ENCODE data around the gene PIGO.

PIGO gene

DNA sequence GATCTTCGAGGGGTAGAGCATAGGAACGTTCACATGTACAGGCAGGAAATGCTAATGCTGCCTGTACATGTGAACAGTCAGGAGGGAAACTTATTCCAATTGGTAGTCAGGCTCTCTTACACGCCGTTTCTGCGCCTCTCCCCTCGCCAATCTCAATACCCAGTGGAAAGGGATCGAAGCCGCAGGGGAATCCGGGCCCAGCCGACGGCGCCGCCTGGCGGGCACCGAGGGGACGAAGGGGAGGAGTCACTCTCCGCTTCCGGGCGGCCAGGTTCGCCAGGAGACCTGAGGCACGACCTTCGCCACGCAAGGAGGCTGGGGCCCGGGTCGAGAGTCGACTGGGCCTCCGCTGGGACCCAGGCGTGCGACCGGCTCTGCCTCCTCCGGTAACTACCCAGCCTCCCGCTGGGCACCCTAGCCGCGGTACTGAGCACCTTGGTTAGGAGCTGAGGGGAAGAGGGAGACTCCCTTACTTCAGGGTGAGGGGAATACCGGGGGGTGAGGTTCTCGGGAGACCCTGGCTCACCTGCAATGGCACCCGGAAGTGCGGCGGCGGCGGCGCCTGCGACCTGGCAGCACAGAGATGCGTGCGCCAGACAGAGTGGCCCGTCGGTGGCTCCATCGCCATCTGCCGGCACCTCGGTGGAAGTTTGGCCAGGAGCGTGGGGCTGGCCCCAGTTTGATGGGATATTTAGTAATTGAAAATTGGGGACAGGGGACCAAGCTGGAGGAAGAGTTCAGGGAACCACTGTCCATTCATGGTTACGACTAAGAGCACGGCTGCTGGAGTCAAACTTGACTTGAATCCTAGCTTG is at the start of gene PIGO:
TSS of gene PIGO (minus strand) at position 557 of the 815 bp plus-strand sequence. CDS start 1,026 bp downstream, outside the sequence.
- peak; percentile 90 for DNase-seq (ENCODE audit: low spot score)

DNA sequence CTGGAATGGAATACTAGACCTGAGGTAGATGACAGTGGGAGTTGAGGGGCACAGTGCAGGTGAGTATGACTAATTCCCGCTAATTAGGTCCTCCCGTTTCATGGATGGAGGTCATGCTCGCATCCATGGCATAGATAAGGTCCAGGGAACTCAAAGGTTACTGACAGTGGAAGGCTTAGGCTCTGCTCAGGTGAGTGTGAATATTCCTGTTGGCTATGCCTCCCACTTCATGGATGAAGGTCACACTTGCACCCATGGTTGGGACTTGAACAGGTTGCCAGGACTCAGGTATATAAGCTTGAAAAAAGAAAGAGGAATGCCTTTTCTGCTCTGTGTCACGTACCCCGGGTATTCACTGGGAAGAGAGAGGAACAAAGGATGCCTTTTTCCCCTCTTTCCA is 45.6 kb upstream of the PIGO start:
- DNase-seq (ENCODE audit: low spot score), result no peak

DNA sequence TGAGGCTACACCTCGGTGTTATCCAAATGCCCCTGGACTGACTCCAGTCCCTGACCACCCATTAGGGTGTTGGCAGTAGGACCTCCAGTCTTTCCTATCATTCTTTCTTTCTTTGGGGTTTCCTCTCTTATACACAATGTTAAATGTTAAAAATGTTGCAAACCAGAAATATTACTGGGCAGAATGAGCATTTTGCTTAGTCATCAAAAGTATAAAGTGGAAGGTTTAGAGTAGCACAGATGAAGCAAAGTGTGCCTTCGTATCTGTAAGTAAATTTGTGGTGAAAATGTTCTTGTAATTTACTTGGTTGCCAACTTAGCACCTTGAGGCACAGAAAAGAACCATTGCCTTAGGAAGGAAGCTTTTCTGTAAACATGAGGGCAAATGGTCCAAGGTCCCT is 43.7 kb upstream of the PIGO start:
- DNase-seq (ENCODE audit: low spot score), result no peak

DNA sequence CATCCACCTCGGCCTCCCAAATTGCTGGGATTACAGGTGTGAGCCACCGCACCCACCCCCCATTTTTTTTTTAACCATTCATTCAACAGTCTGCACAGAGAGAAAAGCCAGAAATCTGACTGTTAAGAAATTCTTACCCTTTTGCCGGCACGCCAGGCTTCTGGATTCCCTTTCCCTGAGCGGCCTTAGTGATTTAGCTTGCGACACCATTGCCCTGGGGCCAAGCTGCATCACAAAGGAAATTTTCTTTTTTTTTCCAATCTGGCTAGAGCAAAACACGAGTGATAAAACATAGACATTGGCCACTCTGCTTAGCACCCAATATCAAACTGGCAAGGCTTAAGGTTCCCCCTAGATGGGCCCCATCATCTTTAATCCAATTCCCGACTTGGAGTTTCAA is 40.5 kb upstream of the PIGO start:
- DNase-seq (ENCODE audit: low spot score), result no peak

DNA sequence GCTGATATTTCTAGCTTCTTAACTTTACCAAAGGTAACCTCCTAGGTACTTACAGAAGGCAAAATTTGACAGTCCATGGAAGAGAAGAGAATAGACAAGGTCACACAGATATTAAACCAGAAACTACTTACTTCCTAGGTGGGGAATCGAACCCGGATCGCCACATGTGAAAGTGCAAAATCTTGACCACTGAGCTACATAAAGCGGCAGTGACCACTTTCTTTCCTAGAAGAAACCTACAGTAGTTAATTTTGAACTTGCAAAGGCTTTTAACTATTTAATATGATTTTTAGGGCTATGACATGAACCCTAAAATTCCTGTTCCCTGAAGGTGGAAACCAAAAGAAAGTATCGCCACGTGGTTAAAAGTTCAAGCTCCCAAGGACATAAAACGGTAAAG is 39.6 kb upstream of the PIGO start:
- no peak for DNase-seq (ENCODE audit: low spot score)

DNA sequence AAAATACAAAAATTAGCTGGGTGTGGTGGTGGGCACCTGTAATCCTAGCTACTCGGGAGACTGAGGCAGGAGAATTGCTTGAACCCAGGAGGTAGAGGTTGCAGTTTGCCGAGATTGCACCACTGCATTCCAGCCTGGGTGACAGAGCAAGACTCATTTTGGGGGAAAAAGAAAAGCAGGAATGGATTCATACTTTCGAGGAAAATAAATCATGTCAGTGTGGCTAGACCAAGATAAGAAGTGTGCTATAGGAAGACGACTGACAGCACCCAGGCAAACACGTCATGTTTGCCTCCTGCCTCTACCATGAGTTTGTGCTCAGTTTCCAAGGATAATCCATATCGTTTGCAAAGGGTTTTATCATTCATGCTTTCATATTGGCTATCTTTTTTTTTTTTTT is 38.5 kb upstream of the PIGO start:
- no peak for DNase-seq (ENCODE audit: low spot score)

DNA sequence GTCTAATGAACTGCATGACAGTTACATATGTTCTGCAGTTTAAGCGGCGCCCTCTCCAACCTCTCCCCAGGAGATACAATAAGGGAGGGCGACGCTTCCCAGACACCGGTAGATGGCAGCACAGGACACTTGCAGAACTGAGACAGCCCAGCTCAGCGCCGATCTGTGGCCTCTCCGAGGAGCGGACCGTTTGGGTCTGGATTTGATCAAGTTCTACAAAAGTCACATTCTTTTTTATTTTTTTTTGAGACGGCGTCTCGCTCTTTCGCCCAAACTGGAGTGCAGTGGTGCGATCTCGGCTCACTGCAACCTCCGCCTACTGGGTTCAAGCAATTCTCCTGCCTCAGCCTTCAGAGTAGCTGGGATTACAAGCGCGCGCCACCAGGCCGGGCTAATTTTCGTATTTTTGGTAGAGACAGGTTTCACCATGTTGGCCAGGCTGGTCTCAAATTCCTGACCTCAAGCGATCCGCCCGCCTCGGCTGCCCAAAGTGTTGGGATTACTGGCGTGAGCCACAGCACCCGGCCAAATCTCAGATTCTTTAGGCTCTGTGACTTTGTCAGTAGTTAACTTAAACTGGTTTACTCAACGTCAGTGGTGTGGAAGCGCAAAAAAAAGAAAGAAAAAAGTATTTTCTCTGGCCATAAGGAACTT is 20.6 kb upstream of the PIGO start:
- DNase-seq (ENCODE audit: low spot score), result peak; percentile 92

DNA sequence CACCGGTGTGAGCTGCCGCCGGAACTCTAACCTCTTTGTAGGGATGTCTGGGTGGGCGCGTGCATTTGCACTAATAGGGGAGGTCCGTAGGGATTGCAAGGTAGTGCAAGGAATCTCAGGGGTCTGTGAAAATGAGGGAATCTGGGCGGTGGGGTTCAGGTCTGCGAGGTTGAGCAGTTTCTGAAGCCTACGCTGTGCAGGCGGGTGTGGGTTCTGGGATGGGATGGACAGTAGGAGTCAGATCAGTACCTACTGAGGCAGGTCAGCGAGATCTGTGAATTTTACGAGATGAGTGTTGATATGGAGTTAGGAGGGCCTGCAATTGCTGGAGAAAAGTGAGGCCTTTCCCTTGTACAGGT is 20.1 kb upstream of the PIGO start:
- DNase-seq (ENCODE audit: low spot score), result no peak

DNA sequence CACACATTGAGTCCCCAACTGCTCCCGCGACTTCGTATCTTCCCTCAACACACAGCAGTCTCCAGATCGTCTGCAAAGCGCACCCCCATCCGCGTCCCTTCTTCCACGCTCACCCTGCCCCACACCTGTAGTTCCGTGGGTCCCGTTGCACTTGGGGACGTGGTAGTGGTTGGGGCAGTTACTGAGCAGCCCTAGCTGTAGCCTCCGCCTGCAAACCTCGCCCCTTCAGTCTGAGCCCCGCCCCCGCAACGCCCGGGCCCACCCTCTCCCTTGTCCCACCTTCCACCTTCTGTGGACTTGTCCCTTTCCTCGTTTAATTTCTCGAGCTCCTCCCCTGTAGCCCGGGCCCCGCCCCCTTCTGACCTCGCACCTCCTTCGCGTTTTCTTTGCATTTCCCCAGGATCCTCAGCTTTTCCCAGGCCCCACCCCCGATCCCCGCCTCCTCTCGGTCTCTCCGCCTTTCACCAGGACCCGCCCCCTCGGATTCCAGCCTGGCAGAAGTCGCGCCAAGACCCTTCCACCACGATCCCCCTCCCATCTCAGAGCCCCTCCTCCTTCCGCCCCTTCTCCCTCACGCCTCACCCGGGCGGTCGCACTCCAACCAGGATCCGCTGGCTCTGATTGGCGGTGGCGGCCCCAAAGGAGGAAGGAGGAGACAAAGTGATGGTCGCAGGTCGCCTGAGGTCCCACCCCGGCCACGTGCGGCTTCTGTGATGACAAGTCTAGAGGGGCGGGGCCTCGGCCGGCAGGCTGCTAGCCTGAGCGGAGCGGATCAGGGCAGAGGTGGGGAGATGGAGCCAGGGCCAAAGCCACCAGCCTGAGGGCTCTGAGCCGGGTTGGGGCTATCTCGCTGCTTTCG is 19.5 kb upstream of the PIGO start, which contains the start of gene ATOSB:
TSS of gene ATOSB (minus strand) at position 183 of the 859 bp plus-strand sequence. CDS start 7,588 bp downstream, outside the sequence.
- peak; percentile 93 for DNase-seq (ENCODE audit: low spot score)

DNA sequence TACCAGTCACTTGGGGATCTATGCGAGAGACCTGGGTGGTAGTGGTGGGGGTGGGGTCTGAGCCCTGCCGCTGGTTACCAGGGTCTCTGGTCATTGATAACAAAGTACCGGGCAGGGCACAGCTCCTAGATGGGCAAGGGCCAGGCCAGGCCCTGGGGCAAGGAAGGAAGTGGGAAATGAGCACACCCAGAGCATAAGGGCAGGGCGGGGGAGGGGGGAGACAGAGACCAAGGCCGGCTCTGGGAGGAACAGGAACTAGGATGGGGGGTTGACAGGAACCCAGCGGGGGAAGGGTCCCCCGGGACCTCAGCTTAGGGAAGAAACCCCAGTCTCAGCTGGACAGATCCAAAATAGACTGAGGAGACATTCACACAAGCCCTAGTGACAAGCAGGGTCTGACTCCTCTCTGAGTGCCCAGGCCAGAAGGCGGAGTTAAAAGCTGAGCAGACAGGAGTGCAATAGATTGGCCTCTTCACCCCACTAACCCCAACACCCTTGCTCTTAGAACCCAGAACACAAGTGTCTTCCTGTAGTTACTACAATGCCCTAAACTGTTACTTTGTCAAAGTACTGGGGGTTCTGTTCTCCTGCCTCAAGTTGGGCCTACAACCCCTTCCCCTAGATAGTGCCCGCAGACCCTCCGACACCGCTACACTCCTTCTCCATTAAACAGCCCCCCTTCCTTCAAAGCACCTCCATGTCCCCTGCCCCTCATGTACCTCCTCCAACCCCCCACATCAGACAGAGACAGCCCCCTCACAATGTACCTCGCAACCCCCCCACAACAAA is 18.6 kb upstream of the PIGO start:
- peak; percentile 50 for DNase-seq (ENCODE audit: low spot score)

DNA sequence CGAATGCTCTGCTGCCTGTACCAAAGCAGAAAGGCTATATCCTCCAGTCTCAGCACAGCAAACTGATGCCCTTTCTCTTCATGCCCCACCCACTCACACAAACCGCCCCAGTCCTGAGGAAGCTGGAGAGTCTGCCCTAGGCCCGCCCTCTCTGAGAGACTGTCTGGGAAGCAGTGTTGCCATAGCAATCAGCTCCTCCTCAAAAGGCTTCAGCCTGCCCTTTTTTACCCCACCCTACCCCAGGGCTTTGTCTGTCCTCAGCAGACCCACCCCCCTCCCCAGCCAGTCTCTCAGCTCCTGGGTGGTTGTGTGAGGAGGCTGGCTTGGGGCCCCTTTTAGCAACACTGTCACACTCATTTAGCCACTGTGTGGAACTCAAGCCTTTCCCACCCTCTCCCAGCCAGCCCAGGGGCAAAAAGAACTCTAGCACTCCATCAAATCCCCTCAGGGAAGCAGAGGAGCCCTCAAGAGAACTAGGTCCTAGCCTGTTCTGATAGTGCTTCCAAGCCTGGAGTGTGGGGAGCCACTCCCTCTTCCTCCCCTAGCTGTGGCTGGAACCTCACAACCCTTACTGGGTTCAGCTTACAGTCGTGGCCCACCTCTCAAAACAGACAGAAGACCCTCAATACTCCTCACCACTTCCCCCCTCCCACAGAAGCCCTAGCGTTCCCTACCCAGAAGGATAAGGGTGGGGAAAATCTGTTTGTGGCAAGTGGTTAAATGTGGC is 17.9 kb upstream of the PIGO start:
- peak; percentile 94 for DNase-seq (ENCODE audit: low spot score)

DNA sequence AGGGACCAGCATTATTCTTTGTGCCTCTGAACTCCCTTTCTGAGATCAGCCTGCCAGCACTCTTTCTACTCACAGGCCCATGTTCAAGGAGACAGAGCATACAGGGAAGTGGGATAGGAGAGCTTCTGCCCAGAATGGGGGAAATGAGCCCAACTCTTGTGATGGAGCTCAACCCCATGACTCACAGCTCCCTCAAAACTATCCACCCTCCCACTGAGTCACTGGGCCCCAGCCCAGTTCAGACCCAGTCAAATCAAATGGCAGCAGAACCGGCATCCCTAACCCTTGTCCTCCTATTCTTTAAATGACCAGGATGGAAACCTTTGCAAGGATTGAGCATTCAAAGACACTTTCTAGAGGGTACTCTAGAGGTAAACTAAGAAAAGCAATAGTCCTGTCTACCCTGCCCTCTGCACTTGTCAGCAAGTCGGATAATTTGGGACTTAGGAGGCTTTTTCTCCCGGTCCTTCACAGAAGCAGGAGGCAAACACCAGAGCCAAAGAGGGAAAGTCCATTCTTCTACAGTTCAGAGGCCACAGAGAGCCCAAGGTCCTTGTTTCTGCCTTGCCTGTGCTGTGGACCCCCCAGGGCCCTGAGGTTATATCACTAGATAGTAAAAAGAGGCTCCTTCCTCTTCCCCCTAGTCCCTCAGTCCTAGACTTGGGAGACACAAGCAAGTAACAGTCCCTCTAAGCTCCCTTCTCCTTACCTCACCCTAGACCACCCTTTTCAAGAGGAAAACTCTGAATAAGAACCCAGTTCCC is 16.0 kb upstream of the PIGO start:
- DNase-seq (ENCODE audit: low spot score), result peak; percentile 54

DNA sequence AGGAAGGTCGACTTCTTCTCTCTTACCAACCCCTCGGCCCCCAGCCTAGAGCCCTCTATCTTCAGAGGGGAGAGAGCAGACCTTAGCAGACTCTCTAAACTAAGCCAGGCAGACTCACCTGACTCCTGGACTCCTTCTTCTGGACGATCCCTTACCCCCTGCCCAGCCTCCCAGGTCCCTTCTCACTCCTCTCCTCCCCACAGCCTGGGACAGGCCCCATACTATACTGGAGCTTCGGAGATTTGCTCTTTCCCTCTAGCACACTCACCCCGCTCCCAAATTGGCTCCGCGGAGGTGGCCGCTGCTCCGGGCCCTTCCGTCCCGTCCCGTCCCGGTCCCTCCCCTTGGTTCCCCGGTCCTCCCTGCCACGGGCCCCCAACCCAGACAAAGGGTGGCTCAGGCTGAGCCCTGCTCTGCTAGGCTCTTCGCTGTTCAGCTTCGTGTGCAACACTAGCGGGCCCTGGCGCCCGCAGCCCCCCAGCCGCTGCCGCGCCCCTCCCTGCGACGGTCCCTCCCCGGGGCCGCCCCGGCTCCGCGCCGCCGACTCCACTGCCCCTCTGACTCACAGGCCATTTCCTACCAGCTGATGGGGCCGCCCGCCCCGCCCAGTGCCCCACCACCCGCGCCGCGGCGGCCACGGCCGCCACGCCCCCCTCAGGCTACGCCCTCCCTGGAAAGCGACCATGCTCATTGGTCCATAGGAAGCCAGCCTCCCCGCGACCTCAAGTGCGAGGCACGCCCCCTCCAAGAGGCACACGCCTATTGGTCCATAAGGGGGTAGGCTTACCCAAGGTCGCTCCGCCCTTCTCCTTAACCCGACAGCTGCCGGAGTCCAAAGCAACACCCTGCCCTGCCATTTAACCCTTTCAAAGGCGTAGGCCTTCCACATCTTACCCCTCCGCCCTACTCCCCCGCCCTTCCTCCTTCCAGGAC is 14.9 kb upstream of the PIGO start:
- peak; percentile 99 for DNase-seq (ENCODE audit: low spot score)

DNA sequence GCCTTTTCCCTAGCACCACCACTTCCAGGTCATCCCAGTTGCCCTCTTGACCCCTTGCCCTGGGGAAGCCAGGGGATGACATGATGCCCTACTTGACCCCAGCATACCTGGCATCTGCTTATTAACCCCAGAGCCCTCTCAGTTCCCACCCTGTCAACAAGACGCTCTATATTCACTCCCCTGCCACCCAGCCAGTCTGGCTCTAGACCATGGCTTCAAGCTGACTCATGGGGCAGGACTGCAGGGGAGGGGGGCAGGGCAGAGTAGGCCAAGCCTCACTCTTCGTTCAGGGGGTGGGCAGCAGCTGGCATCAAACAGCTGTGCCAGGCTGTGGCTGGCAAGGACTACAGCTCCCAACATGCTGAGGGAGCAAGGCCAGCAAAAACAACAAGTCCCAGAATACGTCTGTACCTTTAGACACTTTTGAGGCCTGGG is 14.0 kb upstream of the PIGO start:
- DNase-seq (ENCODE audit: low spot score), result no peak

DNA sequence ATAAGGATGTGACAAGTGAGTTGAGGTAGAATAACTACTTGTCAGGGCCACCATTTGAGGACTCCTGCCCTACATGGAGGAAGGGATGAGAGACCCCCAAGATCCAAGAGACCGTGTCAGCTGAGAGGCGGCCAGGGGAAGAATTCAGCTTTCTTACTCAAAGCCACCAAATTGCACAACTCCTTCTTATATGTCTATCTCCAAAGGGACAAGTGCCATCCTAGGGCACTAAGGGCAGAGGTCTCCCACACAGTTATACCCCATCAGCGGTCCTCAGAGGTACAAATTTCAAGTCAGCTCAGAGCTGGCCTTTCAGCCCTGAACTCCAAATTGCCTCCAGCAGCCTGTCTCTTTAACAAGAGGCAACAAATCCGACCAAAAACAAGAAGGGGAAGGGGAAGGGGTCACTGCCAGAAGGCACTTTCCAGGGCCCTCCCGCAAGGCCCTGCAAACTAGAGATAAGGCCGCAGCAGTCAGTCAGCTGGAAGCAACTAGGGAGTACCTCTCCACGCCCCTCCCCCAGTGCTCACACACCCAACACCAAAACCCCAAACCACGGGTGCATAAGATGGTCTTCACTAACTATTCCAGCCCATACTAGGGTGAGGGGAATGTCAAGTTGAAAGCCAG is 12.7 kb upstream of the PIGO start:
- DNase-seq (ENCODE audit: low spot score), result no peak

DNA sequence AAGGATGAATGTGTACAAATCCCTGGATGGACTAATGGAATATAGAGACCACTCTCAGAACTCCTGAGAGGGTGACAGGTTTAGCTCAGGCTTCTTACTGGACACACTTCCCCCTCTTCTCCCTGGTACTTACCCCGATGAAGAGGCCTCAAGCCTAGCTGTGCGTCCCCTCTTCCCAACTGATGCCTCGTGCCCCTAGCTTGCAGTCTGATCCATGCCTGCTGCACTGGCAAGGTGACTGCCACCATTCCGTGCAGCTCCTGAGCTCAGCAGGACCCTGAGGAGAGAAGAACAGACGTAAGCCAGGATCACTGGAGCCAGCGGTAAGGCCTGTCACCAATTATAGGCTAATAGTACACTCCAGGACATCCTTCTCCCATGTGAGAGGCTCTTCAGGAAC is 12.1 kb upstream of the PIGO start:
- DNase-seq (ENCODE audit: low spot score), result no peak

DNA sequence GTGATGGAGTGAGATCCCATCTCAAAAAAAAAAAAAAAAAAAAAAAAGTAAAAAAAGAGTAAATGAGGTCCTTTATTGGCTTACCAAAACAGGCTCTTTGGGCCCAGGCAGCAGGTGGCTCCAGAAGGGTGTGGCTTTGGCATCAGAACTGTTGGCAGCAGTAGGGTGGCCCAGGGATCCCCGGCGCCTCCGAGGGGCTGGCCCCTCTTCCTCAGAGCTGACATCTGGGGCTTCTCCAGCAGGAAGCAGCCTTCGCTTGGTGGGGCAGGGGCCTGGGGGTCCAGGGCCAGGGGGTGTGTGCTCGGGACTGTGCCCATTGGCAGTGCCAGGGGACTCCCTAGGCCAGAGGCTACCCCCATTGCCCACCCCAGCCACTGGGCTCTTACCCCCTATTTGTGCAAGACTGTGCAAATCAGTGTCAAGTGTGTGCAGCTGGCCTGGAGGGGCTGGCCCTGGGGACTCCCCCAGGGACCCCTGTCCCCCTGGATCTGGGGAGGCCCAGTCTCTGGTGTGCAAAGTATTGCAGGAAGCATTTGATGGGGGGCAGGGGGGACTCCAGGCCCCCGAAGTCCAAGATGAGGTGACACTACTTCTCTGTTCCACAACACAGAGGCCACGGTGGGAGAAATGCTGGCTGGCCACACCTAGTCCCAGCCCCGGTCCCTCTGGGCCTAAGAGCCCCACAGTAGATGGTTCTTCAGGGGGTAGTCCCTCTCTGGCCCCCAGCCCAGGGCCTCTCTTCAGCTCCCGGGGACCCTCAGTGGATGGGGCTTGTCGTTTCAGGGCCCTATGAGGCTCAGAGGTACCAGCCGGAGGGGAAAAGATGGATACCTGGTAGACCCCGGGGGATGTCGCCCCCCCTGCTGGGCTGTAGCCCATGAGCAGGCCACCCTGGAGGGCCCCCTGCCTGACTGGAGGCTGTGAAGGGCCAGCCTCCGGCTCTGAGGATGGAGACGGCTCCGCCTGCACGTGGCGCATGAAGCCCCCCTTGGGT is 11.2 kb upstream of the PIGO start:
- no peak for DNase-seq (ENCODE audit: low spot score)
